NCI-H345 treated with DMSO at 0.1 percent for 48 hours (cell line): ENCODE data around the gene CACNA2D4.

Source experiments
- DNase-seq: peaks from one replicate; lab custom pipeline; 2025; ENCODE audit not compliant: unreplicated experiment; lab: John Stamatoyannopoulos, UW

Gene CACNA2D4

GRCh38 chr12:1890810-1891209 lies 27.6 kb downstream of the CACNA2D4 start:
- no peak for DNase-seq

GRCh38 chr12:1890119-1890703 lies 28.2 kb downstream of the CACNA2D4 start:
- no peak for DNase-seq

- no peak for DNase-seq
Measured at GRCh38 chr12:1888923-1889322, 29.5 kb downstream of the CACNA2D4 start.

GRCh38 chr12:1886396-1887008 lies 31.9 kb downstream of the CACNA2D4 start:
- DNase-seq: no peak

- DNase-seq: no peak
Measured at GRCh38 chr12:1885599-1886245, 32.7 kb downstream of the CACNA2D4 start.

- no peak for DNase-seq
Measured at GRCh38 chr12:1885082-1885596, 33.3 kb downstream of the CACNA2D4 start.

GRCh38 chr12:1884651-1885050 lies 33.8 kb downstream of the CACNA2D4 start:
- no peak for DNase-seq

- DNase-seq: no peak
Measured at GRCh38 chr12:1883513-1883912, 34.9 kb downstream of the CACNA2D4 start.

- no peak for DNase-seq
Measured at GRCh38 chr12:1882850-1883470, 35.5 kb downstream of the CACNA2D4 start.

GRCh38 chr12:1882405-1882804 lies 36.0 kb downstream of the CACNA2D4 start:
- no peak for DNase-seq

- no peak for DNase-seq
Measured at GRCh38 chr12:1881936-1882335, 36.5 kb downstream of the CACNA2D4 start.

- no peak for DNase-seq
Measured at GRCh38 chr12:1881301-1881700, 37.2 kb downstream of the CACNA2D4 start.

- DNase-seq: no peak
Measured at GRCh38 chr12:1880876-1881275, 37.6 kb downstream of the CACNA2D4 start.

GRCh38 chr12:1880153-1880845 lies 38.2 kb downstream of the CACNA2D4 start:
- no peak for DNase-seq

- no peak for DNase-seq
Measured at GRCh38 chr12:1879633-1880032, 38.8 kb downstream of the CACNA2D4 start.

- DNase-seq: no peak
Measured at GRCh38 chr12:1878695-1879094, 39.8 kb downstream of the CACNA2D4 start.

- no peak for DNase-seq
Measured at GRCh38 chr12:1878214-1878613, 40.2 kb downstream of the CACNA2D4 start.

GRCh38 chr12:1877169-1877878 lies 41.1 kb downstream of the CACNA2D4 start:
- DNase-seq: no peak

GRCh38 chr12:1876086-1876485 lies 42.4 kb downstream of the CACNA2D4 start:
- DNase-seq: no peak

- no peak for DNase-seq
Measured at GRCh38 chr12:1875608-1876007, 42.8 kb downstream of the CACNA2D4 start.
